Ovary (tissue), 3 donors: ENCODE data around the gene PNMA6E.

Experiments
- EP300 ChIP-seq: sonication (generic); formaldehyde crosslinking; IDR thresholded peaks from one replicate; pipeline ENCODE4 v1.6.1; 2017; ENCODE audit warnings: antibody characterized with exemption
- POLR2A ChIP-seq: fragments of 450-650 bp; IDR thresholded peaks from one replicate; pipeline ENCODE4 v1.6.1; 2017; ENCODE audit warnings: antibody characterized with exemption, mild to moderate bottlenecking, moderate library complexity
- TF ChIP-seq, protein P1 (sequence below), 3 donors: fragments of 450-650 bp in 2 of 3; fragments of 200-600 bp in 1 of 3; IDR thresholded peaks; one replicate each; pipeline versions ENCODE4 v1.5.1 to v1.8.0; 2016 to 2022; ENCODE audit warnings: antibody characterized with exemption in 3 of 3, mild to moderate bottlenecking in 1 of 3
- donor health status: DM: no; HTN: no; CAD: no.

GRCh38 chrX:153410373-153410772 lies 9.2 kb upstream of the PNMA6E start:
- no peak for TF ChIP-seq POLR2A
- no peak for TF ChIP-seq EP300
- TF ChIP-seq, protein P1, sequence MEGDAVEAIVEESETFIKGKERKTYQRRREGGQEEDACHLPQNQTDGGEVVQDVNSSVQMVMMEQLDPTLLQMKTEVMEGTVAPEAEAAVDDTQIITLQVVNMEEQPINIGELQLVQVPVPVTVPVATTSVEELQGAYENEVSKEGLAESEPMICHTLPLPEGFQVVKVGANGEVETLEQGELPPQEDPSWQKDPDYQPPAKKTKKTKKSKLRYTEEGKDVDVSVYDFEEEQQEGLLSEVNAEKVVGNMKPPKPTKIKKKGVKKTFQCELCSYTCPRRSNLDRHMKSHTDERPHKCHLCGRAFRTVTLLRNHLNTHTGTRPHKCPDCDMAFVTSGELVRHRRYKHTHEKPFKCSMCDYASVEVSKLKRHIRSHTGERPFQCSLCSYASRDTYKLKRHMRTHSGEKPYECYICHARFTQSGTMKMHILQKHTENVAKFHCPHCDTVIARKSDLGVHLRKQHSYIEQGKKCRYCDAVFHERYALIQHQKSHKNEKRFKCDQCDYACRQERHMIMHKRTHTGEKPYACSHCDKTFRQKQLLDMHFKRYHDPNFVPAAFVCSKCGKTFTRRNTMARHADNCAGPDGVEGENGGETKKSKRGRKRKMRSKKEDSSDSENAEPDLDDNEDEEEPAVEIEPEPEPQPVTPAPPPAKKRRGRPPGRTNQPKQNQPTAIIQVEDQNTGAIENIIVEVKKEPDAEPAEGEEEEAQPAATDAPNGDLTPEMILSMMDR (IDR thresholded peaks at IDR 0.05) = no peak
